Endothelial cell (in vitro differentiated cells): ENCODE results near the gene HOXB8. TPM values are rescaled to one million over a fixed set of nuclear protein-coding genes. Genes with fewer than 3 reads are reported as not detected.

Experiments used
- DNase-seq: peaks from one replicate; pipeline ENCODE4 v3.0.0; 2021; ENCODE audit warnings: low spot score
- H3K27ac Mint-ChIP-seq: one replicate; pipeline ENCODE4 v1.8.0; 2021; ENCODE audit warnings: mixed read lengths, inconsistent platforms; ENCODE audit not compliant: unreplicated experiment
- H3K27me3 Mint-ChIP-seq: one replicate; pipeline ENCODE4 v1.8.0; 2021; ENCODE audit warnings: mild to moderate bottlenecking, moderate library complexity, mixed read lengths, inconsistent platforms; ENCODE audit not compliant: unreplicated experiment
- H3K36me3 Mint-ChIP-seq: one replicate; pipeline ENCODE4 v1.8.0; 2021; ENCODE audit warnings: mild to moderate bottlenecking, low read depth, mixed read lengths, inconsistent platforms; ENCODE audit not compliant: unreplicated experiment
- H3K4me1 Mint-ChIP-seq: one replicate; pipeline ENCODE4 v1.8.0; 2021; ENCODE audit warnings: mild to moderate bottlenecking, mixed read lengths, inconsistent platforms; ENCODE audit not compliant: unreplicated experiment
- H3K4me3 Mint-ChIP-seq: one replicate; pipeline ENCODE4 v1.8.0; 2021; ENCODE audit warnings: mild to moderate bottlenecking, mixed read lengths, inconsistent platforms; ENCODE audit not compliant: unreplicated experiment
- H3K9me3 Mint-ChIP-seq: one replicate; pipeline ENCODE4 v1.8.0; 2021; ENCODE audit warnings: mixed read lengths, inconsistent platforms; ENCODE audit not compliant: unreplicated experiment
- CTCF ChIP-seq: fragments of 200-600 bp; sonication (generic); IDR thresholded peaks from one replicate; pipeline ENCODE4 v1.5.0; 2021; ENCODE audit warnings: antibody characterized with exemption; ENCODE audit not compliant: unreplicated experiment
- microRNA-seq: library from miRNA; unstranded; fragments of <30 nt; microRNA quantifications from one replicate; pipeline ENCODE4, GENCODE V29; 2020; ENCODE audit not compliant: unreplicated experiment
- total RNA-seq: library from RNA; stranded (reverse); fragmentation: NEBNext Ultra II Directional; extraction: Animal tissue kit (Norgen Biotek cat#: 25700); gene quantifications from one replicate; pipeline ENCODE4 v1.2.1, GENCODE V29; 2021; ENCODE audit not compliant: unreplicated experiment

Gene HOXB8
- total RNA-seq, 1 donor from 2014 or later, result 0.15 TPM

GRCh38 chr17:48563385-48563838 lies 51.7 kb downstream of the HOXB8 start:
- no peaks in the 10 kb centered on the region for H3K9me3 Mint-ChIP-seq
- no peak for TF ChIP-seq CTCF
- H3K27ac Mint-ChIP-seq, result no peak overlapping the region
- peaks cover 29% of the 10 kb centered on the region for H3K27me3 Mint-ChIP-seq
- DNase-seq, result no peak
- peaks cover 19% of the 10 kb centered on the region for H3K36me3 Mint-ChIP-seq
- H3K4me1 Mint-ChIP-seq, result peaks cover 46% of the 10 kb centered on the region
- peak overlapping the region; percentile 94 for H3K4me3 Mint-ChIP-seq

- H3K4me1 Mint-ChIP-seq, result peaks cover 47% of the 10 kb centered on the region
- peaks cover 30% of the 10 kb centered on the region for H3K27me3 Mint-ChIP-seq
- H3K9me3 Mint-ChIP-seq, result no peaks in the 10 kb centered on the region
- TF ChIP-seq CTCF, result no peak
- peaks cover 19% of the 10 kb centered on the region for H3K36me3 Mint-ChIP-seq
- H3K27ac Mint-ChIP-seq, result no peak overlapping the region
- H3K4me3 Mint-ChIP-seq, result peak overlapping the region; percentile 94
- no peak for DNase-seq
Measured at GRCh38 chr17:48562934-48563333, 52.2 kb downstream of the HOXB8 start.

Small RNAs within 50 kb of the gene (microRNA-seq; reads per million reads assigned to microRNA genes)
- gene MIR196A1, result not detected

Other genes starting within 250 kb of the HOXB8 start
- 2.1 TPM for gene SKAP1, start 185.1 kb downstream of the HOXB8 start, total RNA-seq
- gene HOXB1, start 84.3 kb downstream of the HOXB8 start, total RNA-seq, result not detected
- 5.6 TPM for gene HOXB2, start 70.2 kb downstream of the HOXB8 start, total RNA-seq
- 6.5 TPM for gene HOXB4, start 36.9 kb downstream of the HOXB8 start, total RNA-seq
- gene HOXB3, start 25.1 kb downstream of the HOXB8 start, total RNA-seq, result 17.7 TPM
- gene HOXB5, start 21.5 kb downstream of the HOXB8 start, total RNA-seq, result 0.59 TPM
- gene HOXB6, start 10.3 kb downstream of the HOXB8 start, total RNA-seq, result 1.9 TPM
- gene HOXB7, start 4.3 kb downstream of the HOXB8 start, total RNA-seq, result 3.6 TPM
- gene HOXB9, start 11.1 kb upstream of the HOXB8 start, total RNA-seq, result 0.49 TPM
- not detected for gene PRAC1, start 107.2 kb upstream of the HOXB8 start, total RNA-seq
- gene PRAC2, start 107.9 kb upstream of the HOXB8 start, total RNA-seq, result not detected
- gene HOXB13, start 113.5 kb upstream of the HOXB8 start, total RNA-seq, result not detected
- gene TTLL6, start 201.9 kb upstream of the HOXB8 start, total RNA-seq, result 0.87 TPM
- gene CALCOCO2, start 215.7 kb upstream of the HOXB8 start, total RNA-seq, result 46.1 TPM